GM13977 (cell line): ENCODE data around the gene A3GALT2.

Experiments
- DNase-seq: peaks from one replicate; pipeline ENCODE4 v3.0.0; 2012; ENCODE audit warnings: low spot score
- CTCF ChIP-seq: IDR thresholded peaks from 2 replicates; pipeline ENCODE4 v1.5.1; 2012; ENCODE audit warnings: mild to moderate bottlenecking, control low read depth; ENCODE audit not compliant: insufficient read depth; ENCODE audit errors: extremely low read depth, missing control alignments
- in situ Hi-C: fragments of 300-500 bp; cut with MboI; formaldehyde crosslinking; loops from one replicate; pipeline ENCODE4 v1.12.0; 2022; ENCODE audit warnings: low sequenced_read_pairs, low pct_unique_long_range_greater_than_20kb, mixed read lengths, inconsistent platforms; ENCODE audit not compliant: unreplicated experiment

The A3GALT2 gene

GRCh38 chr1:33267468-33268205, 53.3 kb downstream of the A3GALT2 start:
- in situ Hi-C loops = no loop called here
- TF ChIP-seq CTCF = no peak
- no peak for DNase-seq

GRCh38 chr1:33266766-33267165, 54.1 kb downstream of the A3GALT2 start:
- no peak for DNase-seq
- in situ Hi-C loops = no loop called here
- TF ChIP-seq CTCF = no peak

- DNase-seq = no peak
- in situ Hi-C loops = no loop called here
- no peak for TF ChIP-seq CTCF
Observed at GRCh38 chr1:33265780-33266605, 54.9 kb downstream of the A3GALT2 start.

GRCh38 chr1:33263890-33264504, 56.9 kb downstream of the A3GALT2 start:
- no peak for DNase-seq
- TF ChIP-seq CTCF = no peak
- in situ Hi-C loops = no loop called here

- in situ Hi-C loops = no loop called here
- DNase-seq = no peak
- no peak for TF ChIP-seq CTCF
Observed at GRCh38 chr1:33261344-33261743, 59.6 kb downstream of the A3GALT2 start.

- in situ Hi-C loops = no loop called here
- TF ChIP-seq CTCF = no peak
- DNase-seq = no peak
Observed at GRCh38 chr1:33260439-33260838, 60.5 kb downstream of the A3GALT2 start.
